CD4-positive, alpha-beta T cell treated with Interleukin-15 for 1 hour (primary cell): Measurements from ENCODE around the gene CERT1.
"Not testable (repeated sequence)": the region's sequence is repeated elsewhere in the genome, so short reads cannot be mapped to it uniquely, and the experiment has no call there.

Experiments used
- DNase-seq: peaks from one replicate; pipeline ENCODE4 v3.0.0-alpha.2; 2020

CERT1 gene

GRCh38 chr5:75523275-75523674, 11.8 kb upstream of the CERT1 start:
- DNase-seq: no peak

DNA sequence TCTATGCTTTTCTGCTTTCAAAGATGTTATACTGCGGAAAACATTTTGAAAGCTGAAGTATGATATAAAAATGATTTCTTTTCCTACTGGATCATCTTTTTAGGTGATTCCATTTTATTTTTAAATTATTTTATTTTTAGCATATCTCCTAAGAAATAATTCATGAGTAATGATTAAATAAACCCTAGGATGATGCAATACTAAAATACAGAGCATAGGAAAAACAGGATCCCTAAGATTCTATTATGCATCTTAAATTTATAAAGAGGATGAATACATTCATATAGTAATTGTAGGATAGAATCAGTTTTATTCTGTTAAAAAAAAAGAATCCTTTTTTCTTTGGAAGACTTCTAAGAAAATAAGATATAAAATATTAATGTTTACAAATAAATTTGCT, 11.1 kb upstream of the CERT1 start:
- DNase-seq: no peak

- no peak for DNase-seq
These were observed 10.6 kb upstream of the CERT1 start for GRCh38 chr5:75522025-75522424.

DNA sequence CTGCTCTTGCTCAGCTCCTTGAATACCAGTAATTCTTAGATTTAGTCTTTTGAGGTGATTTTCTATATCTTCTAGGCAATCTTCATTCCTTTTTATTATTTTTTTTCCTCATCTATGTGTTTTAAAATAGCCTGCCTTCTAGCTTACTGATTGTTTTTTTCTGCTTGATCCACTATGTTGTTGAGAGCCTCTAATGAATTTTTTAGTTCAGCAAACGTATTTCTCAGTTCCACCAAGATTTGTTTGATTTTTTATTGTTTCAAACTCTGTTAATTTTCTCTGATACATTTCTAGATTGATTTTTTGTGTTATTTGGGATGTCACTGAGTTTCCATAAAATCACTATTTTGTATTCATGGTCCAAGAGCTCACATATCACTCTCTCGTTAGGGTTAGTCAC, 9.8 kb upstream of the CERT1 start:
- no peak for DNase-seq

DNA sequence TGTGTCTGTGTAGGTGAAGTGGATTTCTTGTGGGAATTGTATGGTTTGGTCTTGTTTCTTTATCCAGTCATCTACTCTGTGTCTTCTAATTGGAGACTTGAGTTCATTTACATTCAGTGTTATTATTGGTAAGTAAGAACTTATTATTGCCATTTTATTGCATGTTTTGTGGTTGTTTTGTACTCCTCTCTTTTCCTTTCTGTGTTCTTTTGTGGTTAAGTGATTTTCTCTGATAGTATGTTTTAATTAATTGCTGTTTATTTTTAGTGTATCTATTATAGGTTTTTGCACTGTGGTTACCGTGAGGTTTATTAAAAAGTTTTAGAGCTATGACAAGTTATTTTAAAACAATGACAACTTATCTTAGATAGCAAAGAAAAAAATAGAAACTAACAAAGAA, 8.3 kb upstream of the CERT1 start:
- DNase-seq: no peak

DNA sequence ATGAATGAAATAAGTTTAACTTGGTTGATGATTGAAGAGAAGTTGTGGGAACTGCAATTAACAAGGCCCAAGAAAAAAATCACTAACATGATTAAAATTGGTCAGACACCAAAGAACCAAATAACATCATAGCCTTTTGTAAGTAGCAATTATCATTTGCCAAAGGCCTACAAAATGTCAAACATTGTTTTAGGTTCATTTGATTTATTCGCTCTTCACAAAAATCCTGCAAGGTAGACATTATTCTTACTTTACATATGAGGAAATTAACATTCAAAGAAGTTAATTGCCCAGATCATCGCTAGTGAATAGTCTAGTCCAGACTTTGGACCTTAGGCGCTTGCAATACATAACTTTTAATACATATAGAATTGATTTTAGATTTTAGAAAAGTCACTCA, 2.9 kb upstream of the CERT1 start:
- DNase-seq: no peak

- DNase-seq: no peak
These were observed 2.4 kb upstream of the CERT1 start for GRCh38 chr5:75513841-75514240.

DNA sequence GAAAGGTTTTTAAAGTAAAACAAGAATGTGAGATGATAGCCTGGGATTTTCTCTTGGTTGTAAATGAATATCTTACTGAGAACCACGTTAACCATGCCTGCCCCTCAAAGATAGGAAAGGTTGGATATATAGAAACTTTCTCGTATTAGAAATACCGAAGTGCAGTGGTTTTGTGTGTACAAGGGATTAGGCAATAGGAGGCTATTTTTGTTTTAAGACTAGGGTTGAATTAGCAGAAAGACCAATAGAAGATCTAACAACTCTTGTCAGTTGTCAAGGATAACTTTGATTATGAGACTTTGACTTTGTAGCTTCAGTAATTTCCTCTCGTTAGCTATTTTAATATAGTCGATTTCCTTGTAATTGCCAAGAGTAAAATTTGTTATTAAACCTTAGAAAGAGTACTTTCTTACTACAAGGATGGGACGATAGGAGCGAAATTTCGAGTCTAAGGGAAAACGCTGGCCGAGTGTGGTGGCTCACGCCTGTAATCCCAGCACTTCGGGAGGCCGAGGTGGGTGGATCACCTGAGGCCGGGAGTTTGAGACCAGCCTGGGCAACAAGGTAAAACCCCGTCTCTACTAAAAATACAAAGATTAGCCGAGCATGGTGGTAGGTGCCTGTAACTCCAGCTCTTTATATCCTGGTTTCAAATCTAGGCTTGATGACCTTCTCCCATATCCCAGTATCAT, 1.1 kb upstream of the CERT1 start:
- no peak for DNase-seq

GRCh38 chr5:75510836-75511434, 494 bp downstream of the CERT1 start:
- no peak for DNase-seq

DNA sequence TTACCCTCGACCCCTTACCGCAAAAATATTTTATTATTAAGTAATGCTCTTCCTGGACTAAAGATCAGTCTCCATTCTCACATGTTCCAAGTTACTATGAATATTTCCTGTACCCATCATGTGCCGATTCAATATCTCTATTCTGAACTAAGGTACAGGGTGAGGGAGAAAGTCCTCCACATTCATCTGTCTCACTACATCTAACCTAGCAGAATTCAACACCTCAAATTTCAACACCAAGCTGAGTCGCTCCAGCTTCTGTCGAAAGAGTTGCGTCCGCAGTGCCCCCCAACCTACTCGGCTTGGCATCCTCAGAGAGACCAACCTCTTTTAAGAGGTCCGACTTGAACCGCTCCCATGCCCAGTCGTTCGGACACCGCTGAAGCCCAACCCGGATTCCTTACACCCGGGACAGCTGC, 1.0 kb downstream of the CERT1 start:
- no peak for DNase-seq

GRCh38 chr5:75509956-75510355, 1.5 kb downstream of the CERT1 start:
- no peak for DNase-seq

DNA sequence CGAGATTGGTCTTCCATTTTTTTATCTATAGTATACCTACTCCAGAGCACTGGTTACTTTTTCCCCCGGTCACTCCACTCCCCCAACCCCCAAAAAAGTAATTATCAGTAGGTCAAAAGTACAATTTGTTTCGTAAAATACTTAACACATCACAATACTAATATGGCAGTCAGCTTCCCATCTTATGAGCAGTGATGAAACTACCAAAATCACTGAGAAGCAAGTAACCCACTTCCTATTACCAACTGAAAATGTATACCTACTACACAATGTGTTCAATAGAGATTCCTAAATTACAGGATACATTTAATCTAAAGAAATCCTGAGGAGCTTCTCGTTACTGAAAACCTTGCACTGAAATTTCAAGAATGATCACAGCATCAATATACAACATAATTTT, 1.9 kb downstream of the CERT1 start:
- no peak for DNase-seq

- no peak for DNase-seq
These were observed 3.6 kb downstream of the CERT1 start for GRCh38 chr5:75507841-75508240.

- DNase-seq: not testable (repeated sequence)
These were observed 6.3 kb downstream of the CERT1 start for GRCh38 chr5:75505112-75505511.

DNA sequence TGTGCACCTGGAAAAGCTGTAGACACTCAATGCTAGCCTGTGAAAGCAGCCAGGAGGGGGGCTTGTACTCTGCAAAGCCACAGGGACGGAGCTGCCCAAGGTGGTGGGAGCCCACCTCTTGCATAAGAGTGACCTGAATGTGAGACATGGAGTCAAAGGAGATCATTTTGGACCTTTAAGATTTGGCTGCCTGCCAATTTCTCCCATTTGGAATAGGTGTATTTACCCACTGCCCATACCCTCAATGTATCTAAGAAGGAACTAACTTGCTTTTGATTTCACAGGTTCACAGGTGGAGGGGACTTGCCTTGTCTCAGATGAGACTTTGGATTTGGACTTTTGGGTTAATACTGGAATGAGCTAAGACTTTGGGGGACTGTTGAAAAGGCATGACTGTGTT, 12.6 kb downstream of the CERT1 start:
- DNase-seq: not testable (repeated sequence)

- DNase-seq: no peak
These were observed 13.1 kb downstream of the CERT1 start for GRCh38 chr5:75498208-75498777.

- no peak for DNase-seq
These were observed 15.4 kb downstream of the CERT1 start for GRCh38 chr5:75496026-75496425.

DNA sequence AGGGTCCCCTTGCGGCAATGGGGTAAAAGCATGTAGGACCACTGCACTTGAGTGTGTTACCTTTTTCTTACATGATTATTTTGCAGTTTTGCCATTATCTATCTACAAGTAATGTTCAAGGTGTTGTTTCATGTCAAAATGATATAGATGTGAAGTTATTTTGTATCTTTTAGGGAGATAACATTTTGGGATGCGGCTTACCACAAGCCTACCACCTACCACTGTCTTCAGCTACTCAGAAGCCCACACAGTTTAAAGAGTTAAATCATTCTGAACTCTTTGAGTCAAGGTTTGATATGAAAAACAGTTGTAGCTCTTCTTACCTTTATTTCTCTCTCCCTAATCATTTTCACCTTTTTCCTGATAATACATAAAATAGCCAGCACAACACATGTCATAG, 19.8 kb downstream of the CERT1 start:
- DNase-seq: no peak

GRCh38 chr5:75489847-75490246, 21.6 kb downstream of the CERT1 start:
- DNase-seq: not testable (repeated sequence)

DNA sequence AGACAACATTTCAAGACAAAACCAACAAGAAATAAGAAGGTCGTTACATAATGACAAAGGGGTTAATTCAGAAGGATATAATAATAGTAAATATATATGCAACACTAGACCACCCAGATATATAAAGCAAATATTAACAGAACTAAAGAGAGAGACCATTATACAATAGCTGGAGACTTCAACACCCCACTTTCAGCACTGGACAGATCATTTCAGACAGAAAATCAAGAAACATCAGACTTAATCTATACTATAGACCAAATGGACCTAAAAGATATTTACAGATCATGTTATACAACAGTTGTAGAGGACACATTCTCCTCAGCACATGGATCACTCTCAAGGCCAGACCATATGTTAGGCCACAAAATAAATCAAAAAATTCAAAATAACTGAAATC, 26.8 kb downstream of the CERT1 start:
- no peak for DNase-seq

DNA sequence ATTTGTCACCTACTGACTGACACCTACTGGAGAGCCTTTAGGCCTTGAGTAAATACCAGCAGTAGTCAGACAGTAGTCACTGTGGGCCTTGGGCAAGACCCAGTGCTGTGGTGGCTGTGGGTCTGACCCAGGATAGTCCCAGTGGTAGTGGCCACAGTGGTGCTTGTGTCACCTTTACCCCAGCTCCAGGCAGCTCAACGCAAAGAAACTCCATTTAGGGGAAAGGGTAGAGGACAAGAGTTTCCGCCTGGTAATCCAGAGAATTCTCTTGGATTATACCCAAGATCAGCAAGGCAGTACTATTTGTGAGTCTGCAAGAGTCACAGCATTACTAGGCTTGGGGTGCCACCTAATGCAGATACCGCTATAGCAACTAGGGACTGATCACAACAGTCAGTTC, 28.9 kb downstream of the CERT1 start:
- DNase-seq: no peak

- no peak for DNase-seq
These were observed 30.4 kb downstream of the CERT1 start for GRCh38 chr5:75481024-75481423.

DNA sequence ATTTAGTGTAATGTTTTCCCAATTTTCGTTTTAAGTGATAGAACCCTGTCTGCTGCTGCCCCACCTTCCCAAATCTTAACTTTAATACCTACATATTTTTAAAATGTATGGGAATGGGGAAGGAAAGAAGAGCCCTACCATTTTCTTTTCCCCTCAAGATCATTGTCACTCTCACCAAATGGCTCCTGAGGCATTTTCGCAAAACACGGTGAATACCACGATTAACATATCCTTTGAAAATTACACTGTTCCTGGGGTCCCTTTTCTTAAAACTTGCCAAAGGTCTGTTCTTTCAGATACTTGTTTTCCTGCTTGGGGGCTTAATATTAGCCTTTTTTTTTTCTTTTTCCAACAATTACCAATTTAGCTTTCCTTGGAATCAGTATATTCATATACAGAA, 36.1 kb downstream of the CERT1 start:
- DNase-seq: no peak

GRCh38 chr5:75473463-75473862, 38.0 kb downstream of the CERT1 start:
- DNase-seq: no peak

GRCh38 chr5:75472973-75473372, 38.5 kb downstream of the CERT1 start:
- no peak for DNase-seq
